Activated CD8-positive, alpha-beta memory T cell treated with anti-CD3 and anti-CD28 coated beads for 48 hours (primary cell): ENCODE results near the gene FITM2.

Source experiments
- DNase-seq, 3 experiments: peaks; one replicate each; pipeline ENCODE4 v3.0.0-alpha.2; 2020; ENCODE audit warnings: low read depth in 2 of 3, low spot score in 2 of 3

Gene FITM2

GRCh38 chr20:44282192-44282591 is 28.8 kb downstream of the FITM2 start:
- DNase-seq = no peak

GRCh38 chr20:44280387-44280786 is 30.6 kb downstream of the FITM2 start:
- no peak for DNase-seq

- no peak for DNase-seq
Measured at GRCh38 chr20:44279228-44279627, 31.8 kb downstream of the FITM2 start.

DNA sequence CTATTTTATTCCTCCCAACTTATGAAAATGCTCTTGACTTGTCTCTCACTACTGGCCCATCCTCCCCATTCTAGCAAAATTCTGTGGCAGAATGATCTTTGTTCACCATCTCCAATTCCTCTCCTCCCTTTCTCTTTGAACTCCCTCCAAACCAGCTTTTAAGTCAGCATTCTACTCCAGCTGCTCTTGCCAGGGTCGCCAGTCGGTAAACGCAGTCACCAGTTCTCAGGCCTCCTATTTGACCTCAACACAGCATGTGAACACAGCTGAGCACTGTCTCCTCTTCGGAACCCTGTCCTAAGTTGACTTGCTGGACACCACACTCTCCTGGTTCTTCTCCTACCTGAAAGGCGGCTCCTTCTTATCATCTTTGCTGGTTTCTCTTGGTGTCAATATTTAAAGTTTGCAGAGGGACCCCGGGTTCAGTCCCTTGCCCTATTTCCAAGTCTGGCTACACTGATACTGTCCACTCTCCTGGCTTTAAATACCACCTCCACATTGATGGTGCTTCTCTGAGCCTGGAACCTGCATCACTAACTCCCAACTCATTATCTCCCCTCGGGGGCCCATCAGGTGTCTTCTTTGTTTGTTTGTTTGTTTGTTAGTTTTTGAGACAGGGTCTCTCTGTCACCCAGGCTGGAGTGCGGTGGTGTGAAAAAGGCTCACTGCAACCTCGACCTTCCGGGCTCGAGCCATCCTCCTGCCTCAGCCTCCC is 36.5 kb downstream of the FITM2 start:
- DNase-seq = no peak

GRCh38 chr20:44273231-44274215 is 37.5 kb downstream of the FITM2 start:
- DNase-seq = no peak

DNA sequence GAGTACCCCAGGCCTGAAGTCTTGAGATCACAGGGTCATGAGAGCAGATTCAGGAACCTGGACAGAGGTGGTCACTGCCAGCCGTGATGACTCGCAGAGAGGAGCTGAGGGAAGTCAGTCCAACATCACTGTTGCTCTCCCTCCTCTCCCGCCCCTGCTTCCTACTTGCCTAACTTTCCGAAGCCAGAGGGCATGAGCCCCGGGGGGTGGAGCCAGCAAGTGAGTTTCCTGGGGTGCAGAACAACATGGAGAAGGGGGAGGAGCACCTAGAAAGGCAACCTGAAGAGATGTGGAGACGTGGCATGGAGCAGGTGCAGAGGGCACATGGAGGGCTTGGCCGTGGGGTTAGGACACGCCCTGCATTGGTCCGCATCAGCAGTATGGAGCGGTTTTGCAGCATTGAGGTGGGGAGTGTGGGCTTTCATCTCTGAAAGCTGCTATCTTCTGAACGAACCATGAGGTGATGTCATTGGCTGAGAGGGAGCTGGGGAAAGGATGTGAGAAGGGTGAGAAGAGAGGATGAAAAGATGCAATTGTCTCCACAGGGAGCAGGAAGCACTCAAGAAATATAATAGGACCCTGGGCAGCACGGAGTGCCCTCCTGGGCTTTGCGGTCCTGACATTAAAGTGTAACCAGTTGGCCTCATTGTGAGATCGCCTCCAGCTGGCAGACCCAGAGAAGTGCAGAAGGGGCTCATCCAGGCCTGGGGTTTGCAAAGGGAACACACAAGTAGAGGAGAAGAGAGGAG is 38.9 kb downstream of the FITM2 start:
- no peak for DNase-seq

DNA sequence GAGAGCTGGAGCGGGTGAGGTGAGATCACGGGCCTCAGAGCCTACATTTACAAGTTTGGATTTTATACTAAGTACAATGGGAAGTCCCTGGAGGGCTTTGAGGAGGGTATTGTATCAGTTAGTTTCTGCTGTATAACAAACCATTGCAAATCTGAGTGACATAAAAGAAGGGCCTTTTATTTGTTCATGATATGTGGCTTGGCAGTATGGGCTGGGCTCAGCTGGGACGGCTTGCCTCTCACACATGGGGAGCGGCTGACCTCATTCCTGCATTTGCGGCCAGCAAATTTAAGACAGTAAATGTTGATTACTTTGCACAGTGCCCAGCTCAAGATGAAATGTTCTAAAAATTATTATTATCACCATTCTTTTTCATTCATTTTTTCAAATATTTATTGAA is 42.2 kb downstream of the FITM2 start:
- no peak for DNase-seq

DNA sequence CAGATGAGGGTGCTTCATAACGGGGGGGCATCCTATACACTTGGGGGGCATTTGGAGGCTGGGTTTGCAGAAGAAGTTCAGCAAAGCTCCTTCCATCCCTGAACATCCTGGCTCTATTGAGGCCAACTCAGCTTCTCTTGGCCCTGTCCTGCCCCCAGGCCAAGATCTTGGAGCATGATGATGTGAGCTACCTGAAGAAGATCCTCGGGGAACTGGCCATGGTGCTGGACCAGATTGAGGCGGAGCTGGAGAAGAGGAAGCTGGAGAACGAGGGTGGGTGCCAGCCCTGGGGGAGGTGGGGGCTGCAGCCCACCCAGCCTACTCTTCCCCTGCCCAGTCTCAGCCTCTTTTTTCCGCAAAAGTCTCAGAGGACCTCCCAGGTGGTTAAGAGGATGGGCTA is 46.7 kb downstream of the FITM2 start:
- DNase-seq = no peak

DNA sequence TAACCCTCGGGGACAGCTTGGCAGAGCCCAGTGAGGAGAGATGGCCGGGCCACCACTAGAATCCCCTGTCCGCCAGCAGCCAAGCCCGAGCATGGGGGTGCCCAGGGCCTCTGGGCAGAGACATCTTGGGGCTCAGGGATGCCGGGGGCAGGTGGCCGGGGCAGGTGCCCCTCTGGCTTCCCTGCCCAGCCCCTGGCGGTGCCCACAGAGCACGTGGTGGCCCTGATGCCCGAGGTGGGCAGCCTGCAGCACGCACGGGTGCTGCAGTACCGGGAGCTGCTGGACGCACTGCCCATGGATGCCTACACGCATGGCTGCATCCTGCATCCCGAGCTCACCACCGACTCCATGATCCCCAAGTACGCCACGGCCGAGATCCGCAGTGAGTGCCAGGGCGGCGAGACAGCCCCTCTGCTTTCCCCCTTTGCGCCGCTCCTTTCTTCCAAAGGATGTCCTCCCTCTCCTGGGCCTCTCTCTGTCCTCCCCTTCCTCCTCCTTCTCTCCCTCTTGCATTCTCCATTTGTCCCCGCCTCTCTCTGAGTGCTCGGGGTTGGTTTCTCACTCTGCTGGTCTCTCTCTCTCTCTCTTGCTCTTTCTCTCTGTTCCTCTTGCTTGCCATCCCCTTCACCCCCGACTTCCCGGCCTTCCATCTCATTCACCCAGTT is 52.6 kb downstream of the FITM2 start:
- no peak for DNase-seq

DNA sequence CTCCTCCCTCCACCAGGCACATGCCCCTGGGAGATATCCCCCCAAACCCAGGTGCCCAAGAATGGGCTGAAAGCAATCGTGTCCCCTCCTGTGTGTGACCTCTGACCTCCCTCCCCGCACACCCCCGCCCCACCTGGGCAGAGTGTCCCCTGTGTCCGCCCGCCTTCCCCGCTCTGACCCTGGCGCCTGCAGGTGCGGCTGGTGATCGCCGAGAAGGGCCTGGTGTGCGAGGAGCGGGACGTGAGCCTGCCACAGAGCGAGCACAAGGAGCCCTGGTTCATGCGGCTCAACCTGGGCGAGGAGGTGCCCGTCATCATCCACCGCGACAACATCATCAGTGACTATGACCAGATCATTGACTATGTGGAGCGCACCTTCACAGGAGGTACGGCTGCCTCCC is 54.0 kb downstream of the FITM2 start:
- no peak for DNase-seq

- DNase-seq = no peak
Measured at GRCh38 chr20:44255942-44256341, 55.1 kb downstream of the FITM2 start.

GRCh38 chr20:44254073-44254472 is 56.9 kb downstream of the FITM2 start:
- DNase-seq = no peak

DNA sequence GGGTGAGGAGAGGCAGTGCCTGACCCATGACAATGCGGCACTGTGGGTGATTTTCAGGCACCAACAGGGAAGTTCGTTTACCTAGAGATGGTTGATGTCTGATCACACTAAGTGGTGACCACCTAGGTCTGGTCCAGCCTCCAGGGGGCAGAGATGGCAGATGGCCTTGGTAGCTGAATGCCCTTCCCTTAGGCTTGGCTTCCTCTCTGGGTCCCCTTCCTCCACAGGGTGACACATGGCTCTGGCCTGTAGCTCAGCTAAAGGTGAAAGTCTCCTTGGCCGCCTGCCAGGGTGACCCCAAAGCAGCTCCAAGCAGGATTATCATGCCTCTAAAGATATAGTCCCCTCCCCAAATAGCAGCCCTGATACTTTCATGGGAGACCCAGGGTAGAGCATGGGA is 57.5 kb downstream of the FITM2 start:
- DNase-seq = no peak
